DND-41 (cell line): Measurements from ENCODE around the gene CBARP.

Experiments
- CTCF ChIP-seq: IDR thresholded peaks from 2 replicates; pipeline ENCODE4 v1.5.1; 2012; ENCODE audit warnings: borderline replicate concordance, low read length, moderate library complexity, mild to moderate bottlenecking; ENCODE audit not compliant: poor library complexity, severe bottlenecking; ENCODE audit errors: extremely low read depth
- EZH2 ChIP-seq: IDR thresholded peaks from 3 replicates; pipeline ENCODE4 v1.6.1; 2012; ENCODE audit warnings: borderline replicate concordance, low read depth, mild to moderate bottlenecking, moderate library complexity, low read length, inconsistent platforms; ENCODE audit not compliant: severe bottlenecking

GRCh38 chr19:1248786-1249297 lies 11.0 kb upstream of the CBARP start:
- TF ChIP-seq CTCF, result peak; percentile 83
- no peak for TF ChIP-seq EZH2
